ENCODE data around the gene CD300LG. TPM values are rescaled to one million over a fixed set of nuclear protein-coding genes. Genes with fewer than 3 reads are reported as not detected.

The CD300LG gene
- total and polyA plus RNA-seq, 2 donors (not counting 1 experiment from before 2014, with no cell fraction given): not detected

DNA sequence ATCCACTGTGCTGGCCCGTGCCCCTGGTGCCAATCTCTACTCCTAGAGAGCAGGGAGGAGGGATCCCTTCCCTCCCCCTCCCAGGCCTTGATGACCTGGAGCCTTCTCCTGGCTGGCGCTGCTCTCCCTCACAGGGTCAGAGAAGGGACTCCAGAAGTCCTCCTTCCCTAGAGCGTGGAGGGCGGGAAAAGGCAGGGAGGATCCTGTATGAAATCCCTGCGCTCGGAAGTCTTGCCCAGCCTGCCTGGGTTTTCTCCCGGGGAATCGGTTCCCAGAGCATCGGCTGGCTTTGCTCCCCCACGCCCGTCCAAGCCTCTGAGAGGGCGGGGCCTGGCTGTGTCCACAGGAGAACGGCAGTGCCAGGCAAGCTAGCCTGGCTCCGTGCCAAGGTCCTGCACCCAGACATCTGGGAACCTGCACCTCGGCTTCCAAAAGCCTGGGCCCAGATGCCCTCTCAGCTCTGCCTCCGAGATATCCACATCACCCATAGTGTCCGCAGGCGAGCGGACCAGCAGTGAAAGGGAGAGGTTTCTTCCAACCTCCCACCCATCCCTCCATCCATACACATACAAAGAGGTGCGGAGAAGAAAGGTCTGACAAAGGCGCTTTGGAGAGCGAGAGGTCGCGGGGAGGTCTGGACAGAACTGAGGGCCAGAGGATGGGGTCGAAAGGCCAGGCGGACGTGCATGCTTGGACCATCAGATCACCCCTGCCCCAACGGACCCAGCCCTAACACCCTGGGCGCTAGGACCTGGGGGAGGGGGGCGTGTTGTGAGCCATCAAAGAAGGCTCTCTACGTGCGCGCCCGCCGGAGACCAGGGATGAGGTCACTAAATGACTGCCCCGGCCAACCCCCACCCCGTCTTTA is 59.2 kb downstream of the CD300LG start:
- H3K79me2 ChIP-seq (ENCODE audit: control insufficient read depth, insufficient read depth, low read length): no peaks in the 10 kb centered on the region
- H4K20me1 ChIP-seq (ENCODE audit: control insufficient read depth, extremely low read depth, insufficient read depth, low read length): no peaks in the 10 kb centered on the region
- H3K9me3 ChIP-seq (ENCODE audit: control insufficient read depth, insufficient read depth, low read depth, low read length): no peaks in the 10 kb centered on the region
- peaks cover 7% of the 10 kb centered on the region for H3K4me1 ChIP-seq (ENCODE audit: control insufficient read depth, extremely low read depth, insufficient read depth, low read length)
- H3K27ac ChIP-seq (ENCODE audit: insufficient read depth, low read length): no peak overlapping the region
- peak overlapping the region; percentile 58 for H3K4me2 ChIP-seq (ENCODE audit: extremely low read depth, insufficient read depth, low read length)
- H2AFZ ChIP-seq (ENCODE audit: low read length): no peak overlapping the region
- TF ChIP-seq CTCF (conservative IDR thresholded peaks at IDR 0.05 in 1 of 2, IDR thresholded peaks at IDR 0.05 in 1 of 2; ENCODE audit: low read depth in 1 of 2, low read length in 2 of 2) (no peak), EZH2 (IDR thresholded peaks at IDR 0.05; ENCODE audit: low read length, missing control alignments) (no peak)
- no peaks in the 10 kb centered on the region for H3K36me3 ChIP-seq (ENCODE audit: control insufficient read depth, insufficient read depth, low read length)
- peak; percentile 55 to 65 for DNase-seq (ENCODE audit: low read depth in 2 of 2)
- no peak overlapping the region for H3K9ac ChIP-seq (ENCODE audit: insufficient read depth, low read length)
- peaks cover 4% of the 10 kb centered on the region for H3K27me3 ChIP-seq (ENCODE audit: control insufficient read depth, insufficient read depth, low read length)
- H3K4me3 ChIP-seq (replicated peaks in 1 of 4; ENCODE audit: control extremely low read depth in 1 of 4, insufficient read depth in 1 of 4, low read depth in 3 of 4, low read length in 4 of 4): peak overlapping the region in 3 of 4 experiments; percentile 42 to 78 (median 67)

GRCh38 chr17:43906951-43907424 is 60.0 kb downstream of the CD300LG start:
- Histone ChIP-seq H3K79me2 (ENCODE audit: control insufficient read depth, insufficient read depth, low read length) (no peaks in the 10 kb centered on the region), H3K36me3 (ENCODE audit: control insufficient read depth, insufficient read depth, low read length) (no peaks in the 10 kb centered on the region), H3K27me3 (ENCODE audit: control insufficient read depth, insufficient read depth, low read length) (peaks cover 4% of the 10 kb centered on the region), H3K4me3 (replicated peaks in 1 of 4; ENCODE audit: control extremely low read depth in 1 of 4, insufficient read depth in 1 of 4, low read depth in 3 of 4, low read length in 4 of 4) (peak overlapping the region; percentile 42 to 78 (median 60)), H3K9me3 (ENCODE audit: control insufficient read depth, insufficient read depth, low read depth, low read length) (no peaks in the 10 kb centered on the region), H3K4me2 (ENCODE audit: extremely low read depth, insufficient read depth, low read length) (peak overlapping the region; percentile 97), H3K4me1 (ENCODE audit: control insufficient read depth, extremely low read depth, insufficient read depth, low read length) (peaks cover 7% of the 10 kb centered on the region), H3K9ac (ENCODE audit: insufficient read depth, low read length) (peak overlapping the region; percentile 3), H3K27ac (ENCODE audit: insufficient read depth, low read length) (no peak overlapping the region), H4K20me1 (ENCODE audit: control insufficient read depth, extremely low read depth, insufficient read depth, low read length) (no peaks in the 10 kb centered on the region), H2AFZ (ENCODE audit: low read length) (peak overlapping the region; percentile 99)
- TF ChIP-seq EZH2 (IDR thresholded peaks at IDR 0.05; ENCODE audit: low read length, missing control alignments) (no peak), CTCF (conservative IDR thresholded peaks at IDR 0.05 in 1 of 2, IDR thresholded peaks at IDR 0.05 in 1 of 2; ENCODE audit: low read depth in 1 of 2, low read length in 2 of 2) (no peak)
- no peak for DNase-seq (ENCODE audit: low read depth in 2 of 2)

DNA sequence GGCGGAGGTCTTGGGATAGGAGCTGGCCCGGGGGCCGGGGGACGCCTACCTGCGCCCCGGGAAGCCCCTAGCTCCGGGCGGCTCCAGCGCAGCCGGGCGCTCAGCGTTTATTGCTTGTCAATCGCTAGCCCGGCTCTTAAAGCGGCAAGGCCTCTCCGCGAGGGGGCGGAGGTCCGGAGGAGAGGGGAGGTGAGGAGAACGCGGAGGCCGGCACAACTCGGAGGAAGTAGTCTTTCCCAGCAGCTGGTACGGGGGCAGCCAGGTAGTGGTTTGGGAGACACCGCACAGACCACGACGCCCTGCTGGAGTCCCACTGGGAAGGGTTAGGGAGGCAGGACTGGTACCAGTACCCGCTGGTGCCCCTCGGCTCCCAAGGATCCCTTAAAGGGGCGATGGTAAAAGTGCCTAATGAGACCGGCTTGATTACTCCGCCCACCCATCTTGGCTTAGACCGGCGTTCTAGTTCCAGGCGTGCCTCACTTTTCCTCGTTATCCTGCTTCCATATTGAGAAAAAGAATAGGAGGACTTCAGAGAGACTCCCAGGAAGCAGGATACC is 60.5 kb downstream of the CD300LG start, which contains the start of gene MPP2:
Gene MPP2, minus strand, starts transcription at position 112 of the 557 bp plus-strand sequence. CDS start 3,076 bp downstream, outside the sequence.
- no peaks in the 10 kb centered on the region for H4K20me1 ChIP-seq (ENCODE audit: control insufficient read depth, extremely low read depth, insufficient read depth, low read length)
- peak; percentile 76 to 77 for DNase-seq (ENCODE audit: low read depth in 2 of 2)
- TF ChIP-seq CTCF (conservative IDR thresholded peaks at IDR 0.05 in 1 of 2, IDR thresholded peaks at IDR 0.05 in 1 of 2; ENCODE audit: low read depth in 1 of 2, low read length in 2 of 2) (peak in 1 of 2 donors; percentile 25), EZH2 (IDR thresholded peaks at IDR 0.05; ENCODE audit: low read length, missing control alignments) (no peak)
- peak within 1 kb of the TSS; percentile 38 for H3K27ac ChIP-seq (ENCODE audit: insufficient read depth, low read length)
- H2AFZ ChIP-seq (ENCODE audit: low read length): peak within 1 kb of the TSS; percentile 99
- H3K4me3 ChIP-seq (replicated peaks in 1 of 4; ENCODE audit: control extremely low read depth in 1 of 4, insufficient read depth in 1 of 4, low read depth in 3 of 4, low read length in 4 of 4): peak within 1 kb of the TSS; percentile 42 to 78 (median 60)
- no peaks in the 10 kb centered on the region for H3K79me2 ChIP-seq (ENCODE audit: control insufficient read depth, insufficient read depth, low read length)
- peaks cover 5% of the 10 kb centered on the region for H3K27me3 ChIP-seq (ENCODE audit: control insufficient read depth, insufficient read depth, low read length)
- no peaks in the 10 kb centered on the region for H3K9me3 ChIP-seq (ENCODE audit: control insufficient read depth, insufficient read depth, low read depth, low read length)
- peaks cover 7% of the 10 kb centered on the region for H3K4me1 ChIP-seq (ENCODE audit: control insufficient read depth, extremely low read depth, insufficient read depth, low read length)
- no peaks in the 10 kb centered on the region for H3K36me3 ChIP-seq (ENCODE audit: control insufficient read depth, insufficient read depth, low read length)
- peak within 1 kb of the TSS; percentile 16 for H3K9ac ChIP-seq (ENCODE audit: insufficient read depth, low read length)
- peak within 1 kb of the TSS; percentile 97 for H3K4me2 ChIP-seq (ENCODE audit: extremely low read depth, insufficient read depth, low read length)

Data from fibroblast of lung (primary cell).